Loucy (cell line): Measurements from ENCODE around the gene PCBD1.

Experiments used
- CTCF ChIP-seq: fragments of 200-600 bp; sonication (generic); conservative IDR thresholded peaks from 2 replicates; pipeline ENCODE4 v1.5.1; 2014; ENCODE audit warnings: mild to moderate bottlenecking, antibody characterized with exemption, low read length
- EZH2phosphoT487 ChIP-seq: fragments of 200-600 bp; IDR thresholded peaks from 2 replicates; pipeline ENCODE4 v1.6.1; 2018; ENCODE audit warnings: antibody characterized with exemption, mild to moderate bottlenecking, moderate library complexity, borderline replicate concordance

DNA sequence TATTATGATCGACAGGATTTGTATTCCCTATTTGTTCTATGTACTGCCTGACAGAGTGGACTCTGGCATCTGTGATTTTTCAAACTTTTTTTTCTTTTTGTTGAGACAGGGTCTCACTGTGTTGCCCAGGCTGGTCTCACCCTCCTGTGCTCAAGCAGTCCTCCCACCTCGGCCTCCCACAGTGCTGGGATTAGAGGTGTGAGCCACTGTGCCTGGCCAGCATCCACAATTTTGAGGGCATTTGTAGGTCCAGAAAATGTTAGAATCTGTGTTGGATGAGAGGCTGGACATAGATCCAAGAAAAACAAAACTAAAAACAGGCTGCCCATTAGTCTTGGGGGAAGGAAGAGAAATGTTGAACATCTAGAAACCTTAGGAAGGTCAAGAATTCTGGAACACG lies 38.3 kb downstream of the PCBD1 start:
- no peak for TF ChIP-seq CTCF
- no peak for TF ChIP-seq EZH2phosphoT487
